NCI-H524 treated with DMSO at 0.1 percent for 48 hours (cell line): ENCODE measurements around the gene WDR7.

ENCODE experiments used
- DNase-seq: peaks from one replicate; lab custom pipeline; 2025; lab: John Stamatoyannopoulos, UW

The WDR7 gene

GRCh38 chr18:56890632-56891031 lies 239.5 kb downstream of the WDR7 start:
- DNase-seq = no peak

- DNase-seq = no peak
These were observed 240.0 kb downstream of the WDR7 start for GRCh38 chr18:56891116-56891515.

GRCh38 chr18:56891870-56892269 lies 240.7 kb downstream of the WDR7 start:
- no peak for DNase-seq

GRCh38 chr18:56897122-56897521 lies 246.0 kb downstream of the WDR7 start:
- DNase-seq = no peak

GRCh38 chr18:56899660-56900059 lies 248.5 kb downstream of the WDR7 start:
- no peak for DNase-seq

GRCh38 chr18:56900195-56901094 lies 249.3 kb downstream of the WDR7 start:
- DNase-seq = no peak

GRCh38 chr18:56901919-56902318 lies 250.8 kb downstream of the WDR7 start:
- no peak for DNase-seq

GRCh38 chr18:56902653-56903052 lies 251.5 kb downstream of the WDR7 start:
- DNase-seq = no peak

- DNase-seq = no peak
These were observed 252.5 kb downstream of the WDR7 start for GRCh38 chr18:56903686-56904085.

GRCh38 chr18:56907771-56908170 lies 256.6 kb downstream of the WDR7 start:
- no peak for DNase-seq

GRCh38 chr18:56910237-56910636 lies 259.1 kb downstream of the WDR7 start:
- DNase-seq = no peak

- no peak for DNase-seq
These were observed 259.8 kb downstream of the WDR7 start for GRCh38 chr18:56910967-56911366.

GRCh38 chr18:56913941-56914340 lies 262.8 kb downstream of the WDR7 start:
- DNase-seq = no peak

GRCh38 chr18:56919190-56919589 lies 268.0 kb downstream of the WDR7 start:
- no peak for DNase-seq

GRCh38 chr18:56921896-56922480 lies 270.8 kb downstream of the WDR7 start:
- no peak for DNase-seq

- DNase-seq = no peak
These were observed 275.6 kb downstream of the WDR7 start for GRCh38 chr18:56926734-56927133.

- DNase-seq = no peak
These were observed 276.6 kb downstream of the WDR7 start for GRCh38 chr18:56927786-56928185.

GRCh38 chr18:56929886-56930285 lies 278.7 kb downstream of the WDR7 start:
- DNase-seq = no peak

- DNase-seq = no peak
These were observed 282.3 kb downstream of the WDR7 start for GRCh38 chr18:56933472-56933871.

- DNase-seq = no peak
These were observed 283.0 kb downstream of the WDR7 start for GRCh38 chr18:56934131-56934530.

- DNase-seq = no peak
These were observed 283.7 kb downstream of the WDR7 start for GRCh38 chr18:56934906-56935305.

GRCh38 chr18:56935434-56936040 lies 284.4 kb downstream of the WDR7 start:
- DNase-seq = no peak

- no peak for DNase-seq
These were observed 285.3 kb downstream of the WDR7 start for GRCh38 chr18:56936457-56936856.
